Measurements from ENCODE around the gene NAT16. TPM values are rescaled to one million over a fixed set of nuclear protein-coding genes. Genes with fewer than 3 reads are reported as not detected.
"Not testable (repeated sequence)": the region's sequence is repeated elsewhere in the genome, so short reads cannot be mapped to it uniquely, and the experiment has no call there.

Gene NAT16
- total and polyA plus RNA-seq, 2 of the 13 experiments (the other 11 are each of a cell fraction or from before 2014, with no cell fraction given): 0.04 TPM; not detected in 1

DNA sequence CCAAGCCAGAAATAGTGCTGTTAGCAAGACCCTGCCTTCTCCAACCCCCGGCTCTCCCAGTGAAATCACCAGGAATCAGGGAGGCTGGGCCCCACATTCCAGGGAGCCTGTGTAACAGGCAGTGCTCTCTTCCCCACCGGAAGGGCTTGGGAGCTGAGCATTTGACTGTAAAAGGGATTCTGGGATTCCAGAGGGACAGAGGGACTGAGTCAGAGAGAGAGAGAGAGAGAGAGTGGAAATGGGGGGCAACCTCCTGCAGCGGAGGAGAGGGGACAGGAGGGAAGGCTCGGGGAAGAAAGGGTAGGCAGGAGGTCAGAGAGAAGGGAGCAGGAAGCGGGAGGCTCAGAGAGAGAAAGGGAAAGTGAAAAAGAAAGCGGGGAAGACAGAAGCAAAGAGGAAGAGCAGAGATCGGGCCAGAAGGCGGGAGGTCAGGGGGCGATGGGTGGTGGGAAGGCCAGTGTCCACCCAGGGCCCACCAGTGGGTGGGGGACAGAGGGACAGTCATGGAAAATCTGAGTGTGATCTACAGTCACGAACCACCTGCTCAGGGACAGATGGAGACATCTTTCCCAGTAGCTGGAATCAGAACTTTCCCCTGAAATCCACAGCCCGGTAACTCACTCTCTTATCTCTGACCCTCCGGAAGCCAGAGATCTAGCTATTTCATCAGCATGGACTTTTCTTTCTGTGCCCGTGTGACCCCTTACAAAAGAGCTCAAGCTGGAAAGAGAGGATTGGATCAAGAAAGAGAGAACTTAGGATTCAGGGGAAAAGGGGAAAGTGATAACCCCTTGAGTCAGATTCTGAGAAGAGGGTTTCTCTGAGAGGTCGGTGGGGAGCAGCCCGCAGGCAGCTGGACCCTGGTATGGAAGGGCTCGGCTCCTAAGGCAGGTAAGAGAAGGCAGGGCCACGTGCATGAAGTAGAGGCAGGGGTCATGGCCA, 57.8 kb downstream of the NAT16 start (continued):
- TF ChIP-seq, protein P1, sequence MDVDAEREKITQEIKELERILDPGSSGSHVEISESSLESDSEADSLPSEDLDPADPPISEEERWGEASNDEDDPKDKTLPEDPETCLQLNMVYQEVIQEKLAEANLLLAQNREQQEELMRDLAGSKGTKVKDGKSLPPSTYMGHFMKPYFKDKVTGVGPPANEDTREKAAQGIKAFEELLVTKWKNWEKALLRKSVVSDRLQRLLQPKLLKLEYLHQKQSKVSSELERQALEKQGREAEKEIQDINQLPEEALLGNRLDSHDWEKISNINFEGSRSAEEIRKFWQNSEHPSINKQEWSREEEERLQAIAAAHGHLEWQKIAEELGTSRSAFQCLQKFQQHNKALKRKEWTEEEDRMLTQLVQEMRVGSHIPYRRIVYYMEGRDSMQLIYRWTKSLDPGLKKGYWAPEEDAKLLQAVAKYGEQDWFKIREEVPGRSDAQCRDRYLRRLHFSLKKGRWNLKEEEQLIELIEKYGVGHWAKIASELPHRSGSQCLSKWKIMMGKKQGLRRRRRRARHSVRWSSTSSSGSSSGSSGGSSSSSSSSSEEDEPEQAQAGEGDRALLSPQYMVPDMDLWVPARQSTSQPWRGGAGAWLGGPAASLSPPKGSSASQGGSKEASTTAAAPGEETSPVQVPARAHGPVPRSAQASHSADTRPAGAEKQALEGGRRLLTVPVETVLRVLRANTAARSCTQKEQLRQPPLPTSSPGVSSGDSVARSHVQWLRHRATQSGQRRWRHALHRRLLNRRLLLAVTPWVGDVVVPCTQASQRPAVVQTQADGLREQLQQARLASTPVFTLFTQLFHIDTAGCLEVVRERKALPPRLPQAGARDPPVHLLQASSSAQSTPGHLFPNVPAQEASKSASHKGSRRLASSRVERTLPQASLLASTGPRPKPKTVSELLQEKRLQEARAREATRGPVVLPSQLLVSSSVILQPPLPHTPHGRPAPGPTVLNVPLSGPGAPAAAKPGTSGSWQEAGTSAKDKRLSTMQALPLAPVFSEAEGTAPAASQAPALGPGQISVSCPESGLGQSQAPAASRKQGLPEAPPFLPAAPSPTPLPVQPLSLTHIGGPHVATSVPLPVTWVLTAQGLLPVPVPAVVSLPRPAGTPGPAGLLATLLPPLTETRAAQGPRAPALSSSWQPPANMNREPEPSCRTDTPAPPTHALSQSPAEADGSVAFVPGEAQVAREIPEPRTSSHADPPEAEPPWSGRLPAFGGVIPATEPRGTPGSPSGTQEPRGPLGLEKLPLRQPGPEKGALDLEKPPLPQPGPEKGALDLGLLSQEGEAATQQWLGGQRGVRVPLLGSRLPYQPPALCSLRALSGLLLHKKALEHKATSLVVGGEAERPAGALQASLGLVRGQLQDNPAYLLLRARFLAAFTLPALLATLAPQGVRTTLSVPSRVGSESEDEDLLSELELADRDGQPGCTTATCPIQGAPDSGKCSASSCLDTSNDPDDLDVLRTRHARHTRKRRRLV (CRISPR knock-in tag; IDR thresholded peaks at IDR 0.05): peak; percentile 74; the same call in 1 of the 2 replicates

DNA sequence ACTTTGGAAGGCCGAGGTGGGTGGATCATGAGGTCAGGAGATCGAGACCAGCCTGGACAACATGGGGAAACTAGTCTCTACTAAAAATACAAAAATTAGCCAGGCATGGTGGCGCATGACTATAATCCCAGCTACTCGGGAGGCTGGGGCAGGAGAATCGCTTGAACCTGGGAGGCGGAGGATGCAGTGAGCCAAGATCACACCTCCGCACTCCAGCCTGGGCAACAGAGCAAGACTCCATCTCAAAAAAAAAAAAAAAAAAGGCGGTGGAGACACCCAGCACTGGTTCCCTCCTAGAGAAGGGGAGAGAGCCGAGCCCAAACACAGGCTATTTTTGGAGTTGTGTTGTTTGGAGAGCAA, 58.5 kb downstream of the NAT16 start:
- H2AFZ ChIP-seq (ENCODE audit: low read length); FAIRE-seq; H3K36me3 ChIP-seq (replicated peaks in 1 of 2; ENCODE audit: control insufficient read depth in 1 of 2, insufficient read depth in 2 of 2, low read length in 2 of 2); in situ Hi-C loops (cut with HindIII; ENCODE audit: extremely low pct_ligation_motif_present, low pct_unique_long_range_greater_than_20kb); H3K27me3 ChIP-seq (ENCODE audit: control insufficient read depth in 1 of 2, insufficient read depth in 2 of 2, low read length in 2 of 2); ATAC-seq; H3K79me2 ChIP-seq (ENCODE audit: insufficient read depth, low read length); DNase-seq (ENCODE audit: low spot score); H4K20me1 ChIP-seq (ENCODE audit: insufficient read depth, low read length); CTCF ChIA-PET (ENCODE audit: low intra/inter-chr PET ratio, low total read pairs); H3K9me3 ChIP-seq (ENCODE audit: low read length); intact Hi-C loops (cut with micrococcal nuclease; ENCODE audit: unreplicated experiment): not testable (repeated sequence)
- peak overlapping the region in 2 of 3 experiments; percentile 61 to 68; a peak in 3 of 6 replicates for H3K4me3 ChIP-seq (replicated peaks in 1 of 3; ENCODE audit: insufficient read depth in 1 of 3, low read depth in 2 of 3, low read length in 3 of 3)
- H3K4me2 ChIP-seq (ENCODE audit: low read depth, low read length): peak overlapping the region; percentile 94
- TSS peak; percentile 43 for BruUV-seq (replicated peaks)
- H3K27ac ChIP-seq (ENCODE audit: extremely low read length, insufficient read depth, low read length): peak overlapping the region; percentile 99
- TF ChIP-seq ZNF121 (CRISPR knock-in tag; IDR thresholded peaks at IDR 0.05) (peak; percentile 95), CHD4 (IDR thresholded peaks at IDR 0.05; ENCODE audit: borderline replicate concordance, low read length) (0 out of 2 replicates have a peak, but pooled peaks have one; percentile 26), ZNF564 (CRISPR knock-in tag; IDR thresholded peaks at IDR 0.05) (0 out of 2 replicates have a peak, but pooled peaks have one; percentile 21)
- H3K4me1 ChIP-seq (ENCODE audit: insufficient read depth, low read length): peaks cover 92% of the 10 kb centered on the region
- 63% methylated on average over 9 of the region's 9 CpGs for whole genome bisulfite sequencing (ENCODE audit: low lambda C conversion rate)
- POLR2A ChIA-PET: interaction anchor here (1.2 to 4.1 kb wide), 18 partner anchors 9 to 232 kb away, joined by 3 to 68 read pairs (median 14); partner anchors contain the start of genes AP1S1, FIS1, PLOD3 and TRIM56
- H3K9ac ChIP-seq (ENCODE audit: insufficient read depth, low read depth, low read length): peak overlapping the region; percentile 89

Small RNA genes within 50 kb of the gene (microRNA-seq; reads per million reads assigned to microRNA genes)
- gene MIR4653: not detected

Small RNA genes within 50 kb of the gene (small RNA-seq; reads per million reads assigned to genes)
- gene MIR4653 (ENCODE audit: insufficient read depth in 2 of 3, insufficient read length in 3 of 3, low read depth in 2 of 3, low replicate concordance in 1 of 3): 0 reads per million in 3 experiments

Other genes starting within 250 kb of the NAT16 start
- gene MUC3A, start 230.8 kb downstream of the NAT16 start, total RNA-seq (2016; rRNA removed; fragmentation: Illumina TruSeq; extraction: Trizol): not detected in 2 replicates
- 0.01 and 0.07 TPM in 2 replicates for gene MUC3A, start 230.8 kb downstream of the NAT16 start, polyA plus RNA-seq (2011; rRNA removed)
- not detected in 2 replicates for gene MUC12, start 210.7 kb downstream of the NAT16 start, total RNA-seq (2016; rRNA removed; fragmentation: Illumina TruSeq; extraction: Trizol)
- gene MUC12, start 210.7 kb downstream of the NAT16 start, polyA plus RNA-seq (2011; rRNA removed): not detected in 2 replicates
- not detected in 2 replicates for gene MUC17, start 160.2 kb downstream of the NAT16 start, total RNA-seq (2016; rRNA removed; fragmentation: Illumina TruSeq; extraction: Trizol)
- gene MUC17, start 160.2 kb downstream of the NAT16 start, polyA plus RNA-seq (2011; rRNA removed): 0.01 TPM in 1 of 2 replicates, not detected in the other
- gene TRIM56, start 94.8 kb downstream of the NAT16 start, total RNA-seq (2016; rRNA removed; fragmentation: Illumina TruSeq; extraction: Trizol): 7.1 and 8.1 TPM in 2 replicates
- gene TRIM56, start 94.8 kb downstream of the NAT16 start, polyA plus RNA-seq (2011; rRNA removed): 3.0 and 3.2 TPM in 2 replicates
- gene SERPINE1, start 53.2 kb downstream of the NAT16 start, total RNA-seq (2016; rRNA removed; fragmentation: Illumina TruSeq; extraction: Trizol): 9.2 and 21.2 TPM in 2 replicates
- gene SERPINE1, start 53.2 kb downstream of the NAT16 start, polyA plus RNA-seq (2011; rRNA removed): 1,576 and 2,365 TPM in 2 replicates
- gene AP1S1, start 25.8 kb downstream of the NAT16 start, total RNA-seq (2016; rRNA removed; fragmentation: Illumina TruSeq; extraction: Trizol): 57.5 and 77.9 TPM in 2 replicates
- 65.2 and 68.1 TPM in 2 replicates for gene AP1S1, start 25.8 kb downstream of the NAT16 start, polyA plus RNA-seq (2011; rRNA removed)
- gene VGF, start 14.7 kb downstream of the NAT16 start, total RNA-seq (2016; rRNA removed; fragmentation: Illumina TruSeq; extraction: Trizol): 0.10 and 0.46 TPM in 2 replicates
- gene VGF, start 14.7 kb downstream of the NAT16 start, polyA plus RNA-seq (2011; rRNA removed): 0.12 and 0.21 TPM in 2 replicates
- 5.5 and 22.5 TPM in 2 replicates for gene MOGAT3, start 20.7 kb upstream of the NAT16 start, total RNA-seq (2016; rRNA removed; fragmentation: Illumina TruSeq; extraction: Trizol)
- 30.5 and 39.2 TPM in 2 replicates for gene MOGAT3, start 20.7 kb upstream of the NAT16 start, polyA plus RNA-seq (2011; rRNA removed)
- 22.2 and 67.4 TPM in 2 replicates for gene PLOD3, start 37.3 kb upstream of the NAT16 start, total RNA-seq (2016; rRNA removed; fragmentation: Illumina TruSeq; extraction: Trizol)
- 65.8 and 69.0 TPM in 2 replicates for gene PLOD3, start 37.3 kb upstream of the NAT16 start, polyA plus RNA-seq (2011; rRNA removed)
- gene ZNHIT1, start 37.9 kb upstream of the NAT16 start, total RNA-seq (2016; rRNA removed; fragmentation: Illumina TruSeq; extraction: Trizol): 64.5 and 66.5 TPM in 2 replicates
- 32.5 and 36.8 TPM in 2 replicates for gene ZNHIT1, start 37.9 kb upstream of the NAT16 start, polyA plus RNA-seq (2011; rRNA removed)
- gene CLDN15, start 57.5 kb upstream of the NAT16 start, total RNA-seq (2016; rRNA removed; fragmentation: Illumina TruSeq; extraction: Trizol): 2.2 and 7.1 TPM in 2 replicates
- 17.8 and 20.6 TPM in 2 replicates for gene CLDN15, start 57.5 kb upstream of the NAT16 start, polyA plus RNA-seq (2011; rRNA removed)
- 97.5 and 122 TPM in 2 replicates for gene FIS1, start 64.8 kb upstream of the NAT16 start, total RNA-seq (2016; rRNA removed; fragmentation: Illumina TruSeq; extraction: Trizol)
- gene FIS1, start 64.8 kb upstream of the NAT16 start, polyA plus RNA-seq (2011; rRNA removed): 97.5 and 101 TPM in 2 replicates
- 14.5 and 16.5 TPM in 2 replicates for gene IFT22, start 141.5 kb upstream of the NAT16 start, total RNA-seq (2016; rRNA removed; fragmentation: Illumina TruSeq; extraction: Trizol)
- gene IFT22, start 141.5 kb upstream of the NAT16 start, polyA plus RNA-seq (2011; rRNA removed): 7.8 and 8.9 TPM in 2 replicates
- gene COL26A1, start 182.6 kb upstream of the NAT16 start, total RNA-seq (2016; rRNA removed; fragmentation: Illumina TruSeq; extraction: Trizol): 3.9 and 9.2 TPM in 2 replicates
- gene COL26A1, start 182.6 kb upstream of the NAT16 start, polyA plus RNA-seq (2011; rRNA removed): 6.8 and 7.8 TPM in 2 replicates